Osteocyte (in vitro differentiated cells): Measurements from ENCODE around the gene PML. TPM values are rescaled to one million over a fixed set of nuclear protein-coding genes. Genes with fewer than 3 reads are reported as not detected.

Experiments
- DNase-seq: peaks from one replicate; pipeline ENCODE4 v3.0.0; 2021; ENCODE audit warnings: mixed read lengths; ENCODE audit not compliant: unreplicated experiment; ENCODE audit errors: extremely low spot score
- H3K27ac Mint-ChIP-seq: one replicate; pipeline ENCODE4 v1.8.0; 2021; ENCODE audit warnings: mild to moderate bottlenecking, mixed read lengths; ENCODE audit not compliant: unreplicated experiment
- H3K27me3 Mint-ChIP-seq: one replicate; pipeline ENCODE4 v1.8.0; 2021; ENCODE audit warnings: mixed read lengths; ENCODE audit not compliant: unreplicated experiment
- H3K36me3 Mint-ChIP-seq: one replicate; pipeline ENCODE4 v1.8.0; 2021; ENCODE audit warnings: mixed read lengths; ENCODE audit not compliant: unreplicated experiment
- H3K4me1 Mint-ChIP-seq: one replicate; pipeline ENCODE4 v1.8.0; 2021; ENCODE audit warnings: mixed read lengths; ENCODE audit not compliant: unreplicated experiment
- H3K4me3 Mint-ChIP-seq: one replicate; pipeline ENCODE4 v1.8.0; 2021; ENCODE audit warnings: mild to moderate bottlenecking, moderate library complexity, mixed read lengths; ENCODE audit not compliant: unreplicated experiment
- H3K9me3 Mint-ChIP-seq: one replicate; pipeline ENCODE4 v1.8.0; 2021; ENCODE audit warnings: mixed read lengths; ENCODE audit not compliant: unreplicated experiment
- total RNA-seq: library from RNA; stranded (reverse); gene quantifications from 2 replicates; pipeline ENCODE4 v1.2.1, GENCODE V29; 2021
- TF ChIP-seq, protein P1 (sequence below): fragments of 200-600 bp; sonication (generic); IDR thresholded peaks from 2 replicates; pipeline ENCODE4 v1.5.0; 2021; ENCODE audit warnings: antibody characterized with exemption, mild to moderate bottlenecking, moderate library complexity

PML gene
- total RNA-seq, 1 donor from 2014 or later, result 63.1 TPM

DNA sequence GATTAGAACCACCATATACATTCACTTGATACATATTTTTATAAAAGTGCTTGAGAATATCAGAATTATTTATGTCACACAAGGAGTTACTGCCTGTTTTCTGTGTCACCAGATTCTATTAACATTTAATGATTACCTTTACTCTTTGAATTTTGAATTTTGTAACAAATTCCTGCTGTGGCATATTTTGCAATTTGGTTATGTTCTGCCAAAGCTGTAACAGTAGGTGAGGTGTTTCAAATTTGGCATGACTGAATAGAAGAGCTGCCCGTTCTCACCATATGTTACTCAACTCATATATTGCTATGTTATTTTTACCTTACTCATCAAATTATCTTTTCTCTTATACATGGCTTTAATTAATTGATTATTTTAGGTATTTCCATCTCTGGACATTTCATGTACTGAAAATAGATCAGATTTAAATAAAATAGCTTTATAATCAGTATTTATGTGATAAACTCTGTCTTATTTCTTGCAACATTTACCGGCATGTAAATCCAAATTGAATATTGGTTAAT is 18.9 kb downstream of the PML start:
- Mint-ChIP-seq H3K27ac (no peak overlapping the region), H3K9me3 (peaks cover 7% of the 10 kb centered on the region), H3K4me3 (no peak overlapping the region), H3K36me3 (peaks cover 25% of the 10 kb centered on the region), H3K27me3 (no peaks in the 10 kb centered on the region), H3K4me1 (peaks cover 18% of the 10 kb centered on the region)
- DNase-seq, result no peak
- TF ChIP-seq, protein P1, sequence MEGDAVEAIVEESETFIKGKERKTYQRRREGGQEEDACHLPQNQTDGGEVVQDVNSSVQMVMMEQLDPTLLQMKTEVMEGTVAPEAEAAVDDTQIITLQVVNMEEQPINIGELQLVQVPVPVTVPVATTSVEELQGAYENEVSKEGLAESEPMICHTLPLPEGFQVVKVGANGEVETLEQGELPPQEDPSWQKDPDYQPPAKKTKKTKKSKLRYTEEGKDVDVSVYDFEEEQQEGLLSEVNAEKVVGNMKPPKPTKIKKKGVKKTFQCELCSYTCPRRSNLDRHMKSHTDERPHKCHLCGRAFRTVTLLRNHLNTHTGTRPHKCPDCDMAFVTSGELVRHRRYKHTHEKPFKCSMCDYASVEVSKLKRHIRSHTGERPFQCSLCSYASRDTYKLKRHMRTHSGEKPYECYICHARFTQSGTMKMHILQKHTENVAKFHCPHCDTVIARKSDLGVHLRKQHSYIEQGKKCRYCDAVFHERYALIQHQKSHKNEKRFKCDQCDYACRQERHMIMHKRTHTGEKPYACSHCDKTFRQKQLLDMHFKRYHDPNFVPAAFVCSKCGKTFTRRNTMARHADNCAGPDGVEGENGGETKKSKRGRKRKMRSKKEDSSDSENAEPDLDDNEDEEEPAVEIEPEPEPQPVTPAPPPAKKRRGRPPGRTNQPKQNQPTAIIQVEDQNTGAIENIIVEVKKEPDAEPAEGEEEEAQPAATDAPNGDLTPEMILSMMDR, result no peak

GRCh38 chr15:74019734-74020133 is 25.2 kb downstream of the PML start:
- H3K4me1 Mint-ChIP-seq, result no peaks in the 10 kb centered on the region
- no peak overlapping the region for H3K4me3 Mint-ChIP-seq
- no peak overlapping the region for H3K27ac Mint-ChIP-seq
- H3K27me3 Mint-ChIP-seq, result no peaks in the 10 kb centered on the region
- peaks cover 26% of the 10 kb centered on the region for H3K36me3 Mint-ChIP-seq
- no peaks in the 10 kb centered on the region for H3K9me3 Mint-ChIP-seq
- TF ChIP-seq, protein P1, result no peak
- no peak for DNase-seq

- H3K4me3 Mint-ChIP-seq, result no peak overlapping the region
- DNase-seq, result no peak
- no peaks in the 10 kb centered on the region for H3K27me3 Mint-ChIP-seq
- no peak overlapping the region for H3K27ac Mint-ChIP-seq
- TF ChIP-seq, protein P1, result no peak
- no peaks in the 10 kb centered on the region for H3K9me3 Mint-ChIP-seq
- H3K36me3 Mint-ChIP-seq, result peaks cover 35% of the 10 kb centered on the region
- H3K4me1 Mint-ChIP-seq, result no peaks in the 10 kb centered on the region
Observed at GRCh38 chr15:74022706-74023470, 28.4 kb downstream of the PML start.

DNA sequence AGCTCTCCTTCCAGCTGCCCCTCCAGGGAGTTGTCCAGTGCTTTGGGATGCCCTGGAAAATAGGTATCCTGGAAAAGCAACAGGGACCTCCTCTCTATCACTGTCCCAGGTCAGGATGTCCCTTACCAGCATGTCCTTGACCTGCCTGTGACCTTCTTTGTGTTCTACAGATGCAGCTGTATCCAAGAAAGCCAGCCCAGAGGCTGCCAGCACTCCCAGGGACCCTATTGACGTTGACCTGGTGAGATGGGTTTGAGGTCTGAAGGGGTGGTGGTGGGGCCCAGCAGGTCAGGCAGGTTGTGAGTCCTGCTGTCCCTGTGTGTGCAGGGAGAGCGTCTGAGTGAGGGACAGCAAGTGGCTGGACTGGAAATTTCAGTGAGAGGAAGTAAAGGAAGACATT is 30.2 kb downstream of the PML start:
- no peak for DNase-seq
- H3K36me3 Mint-ChIP-seq, result peaks cover 39% of the 10 kb centered on the region
- H3K27me3 Mint-ChIP-seq, result no peaks in the 10 kb centered on the region
- TF ChIP-seq, protein P1, result no peak
- no peak overlapping the region for H3K4me3 Mint-ChIP-seq
- no peaks in the 10 kb centered on the region for H3K4me1 Mint-ChIP-seq
- H3K9me3 Mint-ChIP-seq, result no peaks in the 10 kb centered on the region
- H3K27ac Mint-ChIP-seq, result no peak overlapping the region

- no peak overlapping the region for H3K4me3 Mint-ChIP-seq
- peaks cover 38% of the 10 kb centered on the region for H3K36me3 Mint-ChIP-seq
- TF ChIP-seq, protein P1, result no peak
- no peaks in the 10 kb centered on the region for H3K4me1 Mint-ChIP-seq
- H3K9me3 Mint-ChIP-seq, result no peaks in the 10 kb centered on the region
- no peak overlapping the region for H3K27ac Mint-ChIP-seq
- no peak for DNase-seq
- H3K27me3 Mint-ChIP-seq, result no peaks in the 10 kb centered on the region
Observed at GRCh38 chr15:74025436-74025835, 30.9 kb downstream of the PML start.
